GM23338 (cell line): ENCODE measurements around the gene MYLK4.

Experiments
- CREB1 ChIP-seq: fragments of 250-450 bp; sonication (Bioruptor Pico); IDR thresholded peaks from 2 replicates; pipeline ENCODE4 v1.5.0; 2020; ENCODE audit warnings: low read depth, mild to moderate bottlenecking, moderate library complexity
- EZH2 ChIP-seq: fragments of 200-600 bp; sonication (generic); IDR thresholded peaks from one replicate; pipeline ENCODE4 v1.8.0; 2017; ENCODE audit warnings: antibody characterized with exemption, mild to moderate bottlenecking, low read depth; ENCODE audit not compliant: unreplicated experiment
- EZH2phosphoT487 ChIP-seq: fragments of 200-600 bp; sonication (generic); IDR thresholded peaks from one replicate; pipeline ENCODE4 v1.8.1; 2018; ENCODE audit warnings: antibody characterized with exemption; ENCODE audit not compliant: unreplicated experiment
- JUNB ChIP-seq: IDR thresholded peaks from one replicate; pipeline ENCODE4 v1.6.1; 2016; ENCODE audit warnings: antibody characterized with exemption; ENCODE audit not compliant: unreplicated experiment
- NANOG ChIP-seq: IDR thresholded peaks from 2 replicates; pipeline ENCODE4 v1.6.1; 2016; ENCODE audit warnings: antibody characterized with exemption, borderline replicate concordance
- POLR2AphosphoS5 ChIP-seq: IDR thresholded peaks from 2 replicates; pipeline ENCODE4 v1.6.1; 2016; ENCODE audit warnings: antibody characterized with exemption, low read depth
- STAT1 ChIP-seq: IDR thresholded peaks from one replicate; pipeline ENCODE4 v1.6.1; 2016; ENCODE audit warnings: antibody characterized with exemption; ENCODE audit not compliant: unreplicated experiment
- ZNF114 ChIP-seq: fragments of 250-450 bp; sonication (Bioruptor Pico); IDR thresholded peaks from 2 replicates; pipeline ENCODE4 v1.5.0; 2020; ENCODE audit warnings: mild to moderate bottlenecking, moderate library complexity
- ZNF331 ChIP-seq: fragments of 250-450 bp; sonication (Bioruptor Pico); IDR thresholded peaks from 2 replicates; pipeline ENCODE4 v1.5.0; 2020; ENCODE audit warnings: low read depth, mild to moderate bottlenecking, moderate library complexity
- TF ChIP-seq, protein P1 (sequence below), 2 experiments: fragments of 200-600 bp in 1 of 2; sonication (generic) in 1 of 2; conservative IDR thresholded peaks; 2 replicates each; pipeline versions ENCODE4 v1.5.1 to v1.6.1; 2016 to 2017; ENCODE audit warnings: antibody characterized with exemption in 2 of 2, low read depth in 2 of 2, mild to moderate bottlenecking in 2 of 2, moderate library complexity in 1 of 2
- TF ChIP-seq, protein P2 (sequence below): IDR thresholded peaks from one replicate; pipeline ENCODE4 v1.6.1; 2018; ENCODE audit warnings: antibody characterized with exemption; ENCODE audit not compliant: unreplicated experiment
- TF ChIP-seq, protein P3 (sequence below): fragments of 250-450 bp; sonication (Bioruptor Pico); IDR thresholded peaks from 2 replicates; pipeline ENCODE4 v1.5.0; 2020; ENCODE audit warnings: mild to moderate bottlenecking, moderate library complexity
- TF ChIP-seq, protein P4 (sequence below): IDR thresholded peaks from 2 replicates; pipeline ENCODE4 v1.6.1; 2016; ENCODE audit warnings: antibody characterized with exemption

DNA sequence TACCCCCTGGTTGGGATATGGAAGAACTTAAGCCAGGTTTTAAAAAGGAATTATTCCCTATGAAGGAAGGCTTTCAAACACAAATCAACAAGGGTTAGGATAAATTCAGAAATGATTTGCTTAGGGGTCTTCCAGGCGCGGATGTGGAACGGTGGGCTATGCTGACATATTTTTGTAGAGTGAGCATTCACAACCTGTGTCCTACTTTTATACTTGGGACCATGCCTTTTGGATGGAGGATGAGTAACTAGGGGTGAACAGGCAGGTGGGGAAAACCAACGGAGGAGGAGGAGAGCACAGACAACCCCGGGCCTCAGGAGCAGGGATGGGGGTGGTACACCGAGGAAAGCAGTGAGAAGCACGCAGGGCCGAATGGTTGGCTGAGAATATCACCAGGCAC, 5.9 kb downstream of the MYLK4 start:
- TF ChIP-seq, protein P1, sequence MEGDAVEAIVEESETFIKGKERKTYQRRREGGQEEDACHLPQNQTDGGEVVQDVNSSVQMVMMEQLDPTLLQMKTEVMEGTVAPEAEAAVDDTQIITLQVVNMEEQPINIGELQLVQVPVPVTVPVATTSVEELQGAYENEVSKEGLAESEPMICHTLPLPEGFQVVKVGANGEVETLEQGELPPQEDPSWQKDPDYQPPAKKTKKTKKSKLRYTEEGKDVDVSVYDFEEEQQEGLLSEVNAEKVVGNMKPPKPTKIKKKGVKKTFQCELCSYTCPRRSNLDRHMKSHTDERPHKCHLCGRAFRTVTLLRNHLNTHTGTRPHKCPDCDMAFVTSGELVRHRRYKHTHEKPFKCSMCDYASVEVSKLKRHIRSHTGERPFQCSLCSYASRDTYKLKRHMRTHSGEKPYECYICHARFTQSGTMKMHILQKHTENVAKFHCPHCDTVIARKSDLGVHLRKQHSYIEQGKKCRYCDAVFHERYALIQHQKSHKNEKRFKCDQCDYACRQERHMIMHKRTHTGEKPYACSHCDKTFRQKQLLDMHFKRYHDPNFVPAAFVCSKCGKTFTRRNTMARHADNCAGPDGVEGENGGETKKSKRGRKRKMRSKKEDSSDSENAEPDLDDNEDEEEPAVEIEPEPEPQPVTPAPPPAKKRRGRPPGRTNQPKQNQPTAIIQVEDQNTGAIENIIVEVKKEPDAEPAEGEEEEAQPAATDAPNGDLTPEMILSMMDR (conservative IDR thresholded peaks at IDR 0.05; ENCODE audit: low read depth in 2 of 2): no peak
- TF ChIP-seq EZH2: no peak
- no peak for TF ChIP-seq JUNB
- no peak for TF ChIP-seq POLR2AphosphoS5
- TF ChIP-seq, protein P2, sequence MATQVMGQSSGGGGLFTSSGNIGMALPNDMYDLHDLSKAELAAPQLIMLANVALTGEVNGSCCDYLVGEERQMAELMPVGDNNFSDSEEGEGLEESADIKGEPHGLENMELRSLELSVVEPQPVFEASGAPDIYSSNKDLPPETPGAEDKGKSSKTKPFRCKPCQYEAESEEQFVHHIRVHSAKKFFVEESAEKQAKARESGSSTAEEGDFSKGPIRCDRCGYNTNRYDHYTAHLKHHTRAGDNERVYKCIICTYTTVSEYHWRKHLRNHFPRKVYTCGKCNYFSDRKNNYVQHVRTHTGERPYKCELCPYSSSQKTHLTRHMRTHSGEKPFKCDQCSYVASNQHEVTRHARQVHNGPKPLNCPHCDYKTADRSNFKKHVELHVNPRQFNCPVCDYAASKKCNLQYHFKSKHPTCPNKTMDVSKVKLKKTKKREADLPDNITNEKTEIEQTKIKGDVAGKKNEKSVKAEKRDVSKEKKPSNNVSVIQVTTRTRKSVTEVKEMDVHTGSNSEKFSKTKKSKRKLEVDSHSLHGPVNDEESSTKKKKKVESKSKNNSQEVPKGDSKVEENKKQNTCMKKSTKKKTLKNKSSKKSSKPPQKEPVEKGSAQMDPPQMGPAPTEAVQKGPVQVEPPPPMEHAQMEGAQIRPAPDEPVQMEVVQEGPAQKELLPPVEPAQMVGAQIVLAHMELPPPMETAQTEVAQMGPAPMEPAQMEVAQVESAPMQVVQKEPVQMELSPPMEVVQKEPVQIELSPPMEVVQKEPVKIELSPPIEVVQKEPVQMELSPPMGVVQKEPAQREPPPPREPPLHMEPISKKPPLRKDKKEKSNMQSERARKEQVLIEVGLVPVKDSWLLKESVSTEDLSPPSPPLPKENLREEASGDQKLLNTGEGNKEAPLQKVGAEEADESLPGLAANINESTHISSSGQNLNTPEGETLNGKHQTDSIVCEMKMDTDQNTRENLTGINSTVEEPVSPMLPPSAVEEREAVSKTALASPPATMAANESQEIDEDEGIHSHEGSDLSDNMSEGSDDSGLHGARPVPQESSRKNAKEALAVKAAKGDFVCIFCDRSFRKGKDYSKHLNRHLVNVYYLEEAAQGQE: no peak
- TF ChIP-seq CREB1: no peak
- no peak for TF ChIP-seq STAT1
- no peak for TF ChIP-seq EZH2phosphoT487
- TF ChIP-seq ZNF331 (CRISPR knock-in tag): no peak
- TF ChIP-seq NANOG: no peak
- TF ChIP-seq, protein P3, sequence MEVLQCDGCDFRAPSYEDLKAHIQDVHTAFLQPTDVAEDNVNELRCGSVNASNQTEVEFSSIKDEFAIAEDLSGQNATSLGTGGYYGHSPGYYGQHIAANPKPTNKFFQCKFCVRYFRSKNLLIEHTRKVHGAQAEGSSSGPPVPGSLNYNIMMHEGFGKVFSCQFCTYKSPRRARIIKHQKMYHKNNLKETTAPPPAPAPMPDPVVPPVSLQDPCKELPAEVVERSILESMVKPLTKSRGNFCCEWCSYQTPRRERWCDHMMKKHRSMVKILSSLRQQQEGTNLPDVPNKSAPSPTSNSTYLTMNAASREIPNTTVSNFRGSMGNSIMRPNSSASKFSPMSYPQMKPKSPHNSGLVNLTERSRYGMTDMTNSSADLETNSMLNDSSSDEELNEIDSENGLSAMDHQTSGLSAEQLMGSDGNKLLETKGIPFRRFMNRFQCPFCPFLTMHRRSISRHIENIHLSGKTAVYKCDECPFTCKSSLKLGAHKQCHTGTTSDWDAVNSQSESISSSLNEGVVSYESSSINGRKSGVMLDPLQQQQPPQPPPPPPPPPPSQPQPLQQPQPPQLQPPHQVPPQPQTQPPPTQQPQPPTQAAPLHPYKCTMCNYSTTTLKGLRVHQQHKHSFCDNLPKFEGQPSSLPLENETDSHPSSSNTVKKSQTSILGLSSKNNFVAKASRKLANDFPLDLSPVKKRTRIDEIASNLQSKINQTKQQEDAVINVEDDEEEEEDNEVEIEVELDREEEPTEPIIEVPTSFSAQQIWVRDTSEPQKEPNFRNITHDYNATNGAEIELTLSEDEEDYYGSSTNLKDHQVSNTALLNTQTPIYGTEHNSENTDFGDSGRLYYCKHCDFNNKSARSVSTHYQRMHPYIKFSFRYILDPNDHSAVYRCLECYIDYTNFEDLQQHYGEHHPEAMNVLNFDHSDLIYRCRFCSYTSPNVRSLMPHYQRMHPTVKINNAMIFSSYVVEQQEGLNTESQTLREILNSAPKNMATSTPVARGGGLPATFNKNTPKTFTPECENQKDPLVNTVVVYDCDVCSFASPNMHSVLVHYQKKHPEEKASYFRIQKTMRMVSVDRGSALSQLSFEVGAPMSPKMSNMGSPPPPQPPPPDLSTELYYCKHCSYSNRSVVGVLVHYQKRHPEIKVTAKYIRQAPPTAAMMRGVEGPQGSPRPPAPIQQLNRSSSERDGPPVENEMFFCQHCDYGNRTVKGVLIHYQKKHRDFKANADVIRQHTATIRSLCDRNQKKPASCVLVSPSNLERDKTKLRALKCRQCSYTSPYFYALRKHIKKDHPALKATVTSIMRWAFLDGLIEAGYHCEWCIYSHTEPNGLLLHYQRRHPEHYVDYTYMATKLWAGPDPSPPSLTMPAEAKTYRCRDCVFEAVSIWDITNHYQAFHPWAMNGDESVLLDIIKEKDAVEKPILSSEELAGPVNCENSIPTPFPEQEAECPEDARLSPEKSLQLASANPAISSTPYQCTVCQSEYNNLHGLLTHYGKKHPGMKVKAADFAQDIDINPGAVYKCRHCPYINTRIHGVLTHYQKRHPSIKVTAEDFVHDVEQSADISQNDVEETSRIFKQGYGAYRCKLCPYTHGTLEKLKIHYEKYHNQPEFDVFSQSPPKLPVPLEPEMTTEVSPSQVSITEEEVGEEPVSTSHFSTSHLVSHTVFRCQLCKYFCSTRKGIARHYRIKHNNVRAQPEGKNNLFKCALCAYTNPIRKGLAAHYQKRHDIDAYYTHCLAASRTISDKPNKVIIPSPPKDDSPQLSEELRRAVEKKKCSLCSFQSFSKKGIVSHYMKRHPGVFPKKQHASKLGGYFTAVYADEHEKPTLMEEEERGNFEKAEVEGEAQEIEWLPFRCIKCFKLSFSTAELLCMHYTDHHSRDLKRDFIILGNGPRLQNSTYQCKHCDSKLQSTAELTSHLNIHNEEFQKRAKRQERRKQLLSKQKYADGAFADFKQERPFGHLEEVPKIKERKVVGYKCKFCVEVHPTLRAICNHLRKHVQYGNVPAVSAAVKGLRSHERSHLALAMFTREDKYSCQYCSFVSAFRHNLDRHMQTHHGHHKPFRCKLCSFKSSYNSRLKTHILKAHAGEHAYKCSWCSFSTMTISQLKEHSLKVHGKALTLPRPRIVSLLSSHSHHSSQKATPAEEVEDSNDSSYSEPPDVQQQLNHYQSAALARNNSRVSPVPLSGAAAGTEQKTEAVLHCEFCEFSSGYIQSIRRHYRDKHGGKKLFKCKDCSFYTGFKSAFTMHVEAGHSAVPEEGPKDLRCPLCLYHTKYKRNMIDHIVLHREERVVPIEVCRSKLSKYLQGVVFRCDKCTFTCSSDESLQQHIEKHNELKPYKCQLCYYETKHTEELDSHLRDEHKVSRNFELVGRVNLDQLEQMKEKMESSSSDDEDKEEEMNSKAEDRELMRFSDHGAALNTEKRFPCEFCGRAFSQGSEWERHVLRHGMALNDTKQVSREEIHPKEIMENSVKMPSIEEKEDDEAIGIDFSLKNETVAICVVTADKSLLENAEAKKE (CRISPR knock-in tag): no peak
- no peak for TF ChIP-seq ZNF114 (CRISPR knock-in tag)
- TF ChIP-seq, protein P4, sequence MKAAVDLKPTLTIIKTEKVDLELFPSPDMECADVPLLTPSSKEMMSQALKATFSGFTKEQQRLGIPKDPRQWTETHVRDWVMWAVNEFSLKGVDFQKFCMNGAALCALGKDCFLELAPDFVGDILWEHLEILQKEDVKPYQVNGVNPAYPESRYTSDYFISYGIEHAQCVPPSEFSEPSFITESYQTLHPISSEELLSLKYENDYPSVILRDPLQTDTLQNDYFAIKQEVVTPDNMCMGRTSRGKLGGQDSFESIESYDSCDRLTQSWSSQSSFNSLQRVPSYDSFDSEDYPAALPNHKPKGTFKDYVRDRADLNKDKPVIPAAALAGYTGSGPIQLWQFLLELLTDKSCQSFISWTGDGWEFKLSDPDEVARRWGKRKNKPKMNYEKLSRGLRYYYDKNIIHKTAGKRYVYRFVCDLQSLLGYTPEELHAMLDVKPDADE: no peak
